ENCODE results near the gene CCL13.

GRCh38 chr17:34358631-34359030 is 2.4 kb downstream of the CCL13 start:
- TF ChIP-seq POLR2A (IDR thresholded peaks at IDR 0.05; ENCODE audit: low read length) (no peak), GATA1 (IDR thresholded peaks at IDR 0.05; ENCODE audit: low read depth, low read length) (no peak)
